H9 (cell line): ENCODE results near the gene FAM120A. TPM values are rescaled to one million over a fixed set of nuclear protein-coding genes. Genes with fewer than 3 reads are reported as not detected.

Experiments used
- DNase-seq: peaks from one replicate; pipeline ENCODE4 v3.0.0-alpha.2; 2017
- H2AFZ ChIP-seq: one replicate; pipeline ENCODE4 v1.6.1; 2013; ENCODE audit warnings: mild to moderate bottlenecking, low read length, control low read depth, moderate library complexity
- H2AK5ac ChIP-seq: 2 replicates; pipeline ENCODE4 v1.6.1; 2013; ENCODE audit warnings: low read length, control low read depth, mixed read lengths; ENCODE audit not compliant: insufficient read length
- H2BK120ac ChIP-seq: one replicate; pipeline ENCODE4 v1.6.1; 2013; ENCODE audit warnings: low read depth, mild to moderate bottlenecking, low read length, control low read depth, inconsistent platforms; ENCODE audit not compliant: poor library complexity, severe bottlenecking
- H2BK12ac ChIP-seq: 2 replicates; pipeline ENCODE4 v1.6.1; 2013; ENCODE audit warnings: low read length, control low read depth, mixed read lengths, low read depth; ENCODE audit not compliant: insufficient read length
- H2BK15ac ChIP-seq: 2 replicates; pipeline ENCODE4 v1.6.1; 2013; ENCODE audit warnings: low read depth, low read length, control low read depth
- H2BK20ac ChIP-seq: one replicate; pipeline ENCODE4 v1.6.1; 2013; ENCODE audit warnings: low read depth, mild to moderate bottlenecking, low read length, control low read depth, inconsistent platforms; ENCODE audit not compliant: poor library complexity, severe bottlenecking
- H2BK5ac ChIP-seq: 2 replicates; pipeline ENCODE4 v1.6.1; 2013; ENCODE audit warnings: low read length, control low read depth, mixed read lengths; ENCODE audit not compliant: insufficient read length
- H3K14ac ChIP-seq: 2 replicates; pipeline ENCODE4 v1.6.1; 2013; ENCODE audit warnings: low read length, control low read depth; ENCODE audit not compliant: insufficient read depth
- H3K18ac ChIP-seq: 2 replicates; pipeline ENCODE4 v1.6.1; 2013; ENCODE audit warnings: low read depth, mild to moderate bottlenecking, mixed read lengths, low read length, control low read depth; ENCODE audit not compliant: insufficient read length
- H3K23ac ChIP-seq: 2 replicates; pipeline ENCODE4 v1.6.1; 2013; ENCODE audit warnings: low read length, control low read depth, mixed read lengths, low read depth; ENCODE audit not compliant: insufficient read length
- H3K23me2 ChIP-seq: 2 replicates; pipeline ENCODE4 v1.6.1; 2013; ENCODE audit warnings: low read depth, mild to moderate bottlenecking, mixed read lengths, low read length, control low read depth; ENCODE audit not compliant: insufficient read length, poor library complexity, severe bottlenecking
- H3K27ac ChIP-seq: 2 replicates; pipeline ENCODE4 v1.5.1; 2013; ENCODE audit warnings: low read length, control low read depth, mixed read lengths, low read depth; ENCODE audit not compliant: insufficient read length
- H3K27me3 ChIP-seq: 2 replicates; pipeline ENCODE4 v1.6.1; 2013; ENCODE audit warnings: low read length, control low read depth, inconsistent platforms; ENCODE audit not compliant: insufficient read depth
- H3K4ac ChIP-seq: 2 replicates; pipeline ENCODE4 v1.6.1; 2013; ENCODE audit warnings: low read depth, mild to moderate bottlenecking, control low read depth, inconsistent platforms, low read length, moderate library complexity
- H3K4me1 ChIP-seq: 2 replicates; pipeline ENCODE4 v1.6.1; 2013; ENCODE audit warnings: low read length, control low read depth, inconsistent platforms; ENCODE audit not compliant: insufficient read depth
- H3K4me2 ChIP-seq: 2 replicates; pipeline ENCODE4 v1.6.1; 2013; ENCODE audit warnings: low read length, control low read depth, mixed read lengths; ENCODE audit not compliant: insufficient read length, insufficient read depth
- H3K56ac ChIP-seq: 2 replicates; pipeline ENCODE4 v1.6.1; 2013; ENCODE audit warnings: low read depth, mild to moderate bottlenecking, mixed read lengths, low read length, control low read depth; ENCODE audit not compliant: insufficient read length
- H3K79me1 ChIP-seq: 2 replicates; pipeline ENCODE4 v1.6.1; 2013; ENCODE audit warnings: low read depth, mild to moderate bottlenecking, moderate library complexity, low read length, control low read depth, inconsistent platforms; ENCODE audit not compliant: insufficient read depth, poor library complexity, severe bottlenecking
- H3K79me2 ChIP-seq: 2 replicates; pipeline ENCODE4 v1.6.1; 2013; ENCODE audit warnings: low read length, control low read depth, inconsistent platforms; ENCODE audit not compliant: insufficient read depth
- H3K9ac ChIP-seq: 2 replicates; pipeline ENCODE4 v1.6.1; 2013; ENCODE audit warnings: low read length, control low read depth, mixed read lengths; ENCODE audit not compliant: insufficient read length; ENCODE audit errors: extremely low read depth
- H3K9me3 ChIP-seq: one replicate; pipeline ENCODE4 v1.6.1; 2013; ENCODE audit warnings: low read depth, low read length, inconsistent platforms; ENCODE audit not compliant: control insufficient read depth
- H3T11ph ChIP-seq: one replicate; pipeline ENCODE4 v1.6.1; 2013; ENCODE audit warnings: mild to moderate bottlenecking, low read length, control low read depth, inconsistent platforms
- H4K20me1 ChIP-seq: one replicate; pipeline ENCODE4 v1.6.1; 2013; ENCODE audit not compliant: control insufficient read depth, insufficient read length, insufficient read depth
- H4K5ac ChIP-seq: 2 replicates; pipeline ENCODE4 v1.6.1; 2013; ENCODE audit warnings: low read depth, mild to moderate bottlenecking, mixed read lengths, low read length, control low read depth; ENCODE audit not compliant: insufficient read length
- H4K8ac ChIP-seq: replicated peaks from 2 replicates; pipeline ENCODE4 v1.6.1; 2013; ENCODE audit warnings: low read length, control low read depth, mixed read lengths, low read depth; ENCODE audit not compliant: insufficient read length
- H4K91ac ChIP-seq: 2 replicates; pipeline ENCODE4 v1.6.1; 2013; ENCODE audit warnings: low read depth, mild to moderate bottlenecking, moderate library complexity, mixed read lengths, low read length, control low read depth; ENCODE audit not compliant: insufficient read length
- H3K27ac Mint-ChIP-seq, 3 experiments: 2 replicates in 2 of 3; 3 replicates in 1 of 3; pipeline ENCODE4 v1.8.0; 2020 to 2021; ENCODE audit warnings: mixed read lengths in 3 of 3, mild to moderate bottlenecking in 1 of 3, moderate library complexity in 1 of 3
- H3K27me3 Mint-ChIP-seq: 2 replicates; pipeline ENCODE4 v1.8.0; 2021; ENCODE audit warnings: low read depth, mild to moderate bottlenecking, moderate library complexity, mixed read lengths
- H3K36me3 Mint-ChIP-seq, 3 experiments: 2 replicates in 2 of 3; 3 replicates in 1 of 3; pipeline ENCODE4 v1.8.0; 2020 to 2021; ENCODE audit warnings: low read depth in 3 of 3, mixed read lengths in 3 of 3; ENCODE audit not compliant: insufficient read depth in 1 of 3
- H3K4me1 Mint-ChIP-seq, 2 experiments: 2 replicates each; pipeline ENCODE4 v1.8.0; 2020; ENCODE audit warnings: mixed read lengths in 2 of 2
- H3K4me3 Mint-ChIP-seq, 2 experiments: 2 replicates in 1 of 2; 3 replicates in 1 of 2; pipeline ENCODE4 v1.8.0; 2020 to 2021; ENCODE audit warnings: mild to moderate bottlenecking in 2 of 2, mixed read lengths in 2 of 2, moderate library complexity in 1 of 2
- H3K9me3 Mint-ChIP-seq, 2 experiments: 2 replicates in 1 of 2; 3 replicates in 1 of 2; pipeline ENCODE4 v1.8.0; 2020; ENCODE audit warnings: mild to moderate bottlenecking in 2 of 2, mixed read lengths in 2 of 2, moderate library complexity in 1 of 2
- WGBS: extraction: QIAGEN DNeasy Blood & Tissue Kit; methylation state at CpG from one replicate; pipeline ENCODE4 v1.1.7; 2013; ENCODE audit warnings: missing lambda C conversion rate, low lambda C conversion rate, mixed read lengths; ENCODE audit not compliant: insufficient read length; ENCODE audit errors: extremely low coverage; 5-methylcytosine and 5-hydroxymethylcytosine counted together
- total RNA-seq: library from RNA; stranded (reverse); gene quantifications from 2 replicates; pipeline ENCODE4 v1.2.1, GENCODE V29; 2021
- TF ChIP-seq, protein P1 (sequence below): fragments of 200-600 bp; sonication (generic); conservative IDR thresholded peaks from 3 replicates; pipeline ENCODE4 v1.8.0; 2021; ENCODE audit warnings: antibody characterized with exemption, mild to moderate bottlenecking

Gene FAM120A
- total RNA-seq, 1 experiment from 2014 or later, result 57.7 TPM

- no peak overlapping the region for H4K8ac ChIP-seq
- no peak overlapping the region for H3K23ac ChIP-seq
- Mint-ChIP-seq H3K27ac (peak overlapping the region; percentile 26 to 69 (median 46); a peak in 3 of 7 replicates), H3K9me3 (peaks cover 5 to 10% of the 10 kb centered on the region in 2 experiments), H3K4me3 (no peak overlapping the region; a peak in 1 of 5 replicates), H3K27me3 (0 out of 2 replicates have a peak, but pooled peaks cover 2% of the 10 kb centered on the region), H3K4me1 (peaks cover 46 to 56% of the 10 kb centered on the region in 2 experiments), H3K36me3 (peaks cover 6 to 18% (median 6%) of the 10 kb centered on the region in 3 experiments; a peak in 6 of 7 replicates)
- no peak overlapping the region for H3K18ac ChIP-seq
- H3K9ac ChIP-seq, result no peak overlapping the region
- no peaks in the 10 kb centered on the region for H3K79me1 ChIP-seq
- no peak overlapping the region for H2BK120ac ChIP-seq
- no peak overlapping the region for H2BK15ac ChIP-seq
- no peak for DNase-seq
- H2AK5ac ChIP-seq, result no peak overlapping the region
- H3K27ac ChIP-seq, result no peak overlapping the region
- peaks cover 2% of the 10 kb centered on the region for H4K20me1 ChIP-seq
- no peak overlapping the region for H3K4ac ChIP-seq
- no peak overlapping the region for H3K56ac ChIP-seq
- no peak overlapping the region for H4K5ac ChIP-seq
- no peak overlapping the region for H2BK12ac ChIP-seq
- no peak overlapping the region for H3K4me2 ChIP-seq
- no peaks in the 10 kb centered on the region for H3K23me2 ChIP-seq
- H2BK5ac ChIP-seq, result no peak overlapping the region
- no peak overlapping the region for H4K91ac ChIP-seq
- no peaks in the 10 kb centered on the region for H3K9me3 ChIP-seq
- no peak overlapping the region for H2BK20ac ChIP-seq
- H2AFZ ChIP-seq, result no peak overlapping the region
- H3K79me2 ChIP-seq, result no peaks in the 10 kb centered on the region
- peaks cover 20% of the 10 kb centered on the region; the same call in 1 of the 2 replicates for H3K4me1 ChIP-seq
- WGBS, result no CpG with 5 or more reads among the region's 5 CpGs
- H3K27me3 ChIP-seq, result no peaks in the 10 kb centered on the region
- H3T11ph ChIP-seq, result no peak overlapping the region
- no peak overlapping the region for H3K14ac ChIP-seq
- TF ChIP-seq, protein P1, sequence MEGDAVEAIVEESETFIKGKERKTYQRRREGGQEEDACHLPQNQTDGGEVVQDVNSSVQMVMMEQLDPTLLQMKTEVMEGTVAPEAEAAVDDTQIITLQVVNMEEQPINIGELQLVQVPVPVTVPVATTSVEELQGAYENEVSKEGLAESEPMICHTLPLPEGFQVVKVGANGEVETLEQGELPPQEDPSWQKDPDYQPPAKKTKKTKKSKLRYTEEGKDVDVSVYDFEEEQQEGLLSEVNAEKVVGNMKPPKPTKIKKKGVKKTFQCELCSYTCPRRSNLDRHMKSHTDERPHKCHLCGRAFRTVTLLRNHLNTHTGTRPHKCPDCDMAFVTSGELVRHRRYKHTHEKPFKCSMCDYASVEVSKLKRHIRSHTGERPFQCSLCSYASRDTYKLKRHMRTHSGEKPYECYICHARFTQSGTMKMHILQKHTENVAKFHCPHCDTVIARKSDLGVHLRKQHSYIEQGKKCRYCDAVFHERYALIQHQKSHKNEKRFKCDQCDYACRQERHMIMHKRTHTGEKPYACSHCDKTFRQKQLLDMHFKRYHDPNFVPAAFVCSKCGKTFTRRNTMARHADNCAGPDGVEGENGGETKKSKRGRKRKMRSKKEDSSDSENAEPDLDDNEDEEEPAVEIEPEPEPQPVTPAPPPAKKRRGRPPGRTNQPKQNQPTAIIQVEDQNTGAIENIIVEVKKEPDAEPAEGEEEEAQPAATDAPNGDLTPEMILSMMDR, result no peak
These were observed 150.2 kb downstream of the FAM120A start for GRCh38 chr9:93601666-93602065.
